ENCODE data around the gene FAM89B. TPM values are rescaled to one million over a fixed set of nuclear protein-coding genes. Genes with fewer than 3 reads are reported as not detected.

Gene FAM89B
- total RNA-seq, 1 experiment from 2014 or later, result 102 TPM

- Histone ChIP-seq H3K27ac (ENCODE audit: low read length) (no peak overlapping the region), H3K4me3 (ENCODE audit: low read depth in 2 of 2, low read length in 2 of 2) (no peak overlapping the region), H3K9me3 (ENCODE audit: control insufficient read depth, insufficient read depth, low read depth, low read length) (no peaks in the 10 kb centered on the region), H3K4me1 (ENCODE audit: control insufficient read depth, insufficient read depth, low read length) (peaks cover 30% of the 10 kb centered on the region), H3K36me3 (ENCODE audit: control insufficient read depth, insufficient read depth, low read length) (no peaks in the 10 kb centered on the region; the same call in 1 of the 2 replicates), H3K27me3 (ENCODE audit: control insufficient read depth, insufficient read depth, low read length) (no peaks in the 10 kb centered on the region)
- TF ChIP-seq SIN3A (IDR thresholded peaks at IDR 0.05; ENCODE audit: borderline replicate concordance, insufficient read depth, low read depth, low read length), result no peak
- TF ChIP-seq POLR2AphosphoS5 (IDR thresholded peaks at IDR 0.05; ENCODE audit: low read depth, low read length), result no peak
- TF ChIP-seq CTCF (IDR thresholded peaks at IDR 0.05), result no peak
- TF ChIP-seq REST (IDR thresholded peaks at IDR 0.05; ENCODE audit: insufficient read depth in 1 of 2, low read depth in 2 of 2, low read length in 1 of 2), result no peak
- TF ChIP-seq TCF7L2 (IDR thresholded peaks at IDR 0.05; ENCODE audit: low read depth, low read length), result no peak
- ATAC-seq, result no peak
- CTCF ChIA-PET, result no interaction called here
- no peak for DNase-seq (ENCODE audit: low read depth, low spot score)
- POLR2A ChIA-PET, result no interaction called here
- in situ Hi-C loops (cut with HindIII; ENCODE audit: low pct_unique_long_range_greater_than_20kb, low sequenced_read_pairs), result no loop called here
- intact Hi-C loops (cut with micrococcal nuclease; ENCODE audit: unreplicated experiment), result no loop called here
- no TSS peak for BruUV-seq (replicated peaks)
Observed at GRCh38 chr11:65579291-65579690, 7.0 kb downstream of the FAM89B start.

- ATAC-seq (no peak), DNase-seq (ENCODE audit: low read depth, low spot score) (no peak)
- in situ Hi-C loops (cut with HindIII; ENCODE audit: low pct_unique_long_range_greater_than_20kb, low sequenced_read_pairs), result no loop called here
- H3K4me3 ChIP-seq (ENCODE audit: low read depth in 2 of 2, low read length in 2 of 2), result no peak overlapping the region
- TF ChIP-seq SIN3A (IDR thresholded peaks at IDR 0.05; ENCODE audit: borderline replicate concordance, insufficient read depth, low read depth, low read length) (no peak), CTCF (IDR thresholded peaks at IDR 0.05) (no peak), TCF7L2 (IDR thresholded peaks at IDR 0.05; ENCODE audit: low read depth, low read length) (no peak), REST (IDR thresholded peaks at IDR 0.05; ENCODE audit: insufficient read depth in 1 of 2, low read depth in 2 of 2, low read length in 1 of 2) (no peak), POLR2AphosphoS5 (IDR thresholded peaks at IDR 0.05; ENCODE audit: low read depth, low read length) (no peak)
- H3K4me1 ChIP-seq (ENCODE audit: control insufficient read depth, insufficient read depth, low read length), result peaks cover 25% of the 10 kb centered on the region
- ChIA-PET CTCF (no interaction called here), POLR2A (interaction anchor here (0.7 kb wide), 1 partner anchor 273 kb away, joined by 5 read pairs; no protein-coding TSS in a partner anchor)
- H3K9me3 ChIP-seq (ENCODE audit: control insufficient read depth, insufficient read depth, low read depth, low read length), result no peaks in the 10 kb centered on the region
- no TSS peak for BruUV-seq (replicated peaks)
- no peaks in the 10 kb centered on the region for H3K27me3 ChIP-seq (ENCODE audit: control insufficient read depth, insufficient read depth, low read length)
- H3K36me3 ChIP-seq (ENCODE audit: control insufficient read depth, insufficient read depth, low read length), result no peaks in the 10 kb centered on the region; the same call in 1 of the 2 replicates
- intact Hi-C loops (cut with micrococcal nuclease; ENCODE audit: unreplicated experiment), result no loop called here
- no peak overlapping the region for H3K27ac ChIP-seq (ENCODE audit: low read length)
Observed at GRCh38 chr11:65580031-65580692, 7.8 kb downstream of the FAM89B start.
